BJ (cell line): Measurements from ENCODE around the gene UBAC1. TPM values are rescaled to one million over a fixed set of nuclear protein-coding genes. Genes with fewer than 3 reads are reported as not detected.

Source experiments
- CTCF ChIA-PET: fragments of 350-600 bp; formaldehyde crosslinking; extraction: SDS; loops from one replicate; lab custom pipeline; 2021; ENCODE audit warnings: antibody characterized with exemption, inconsistent platforms; lab: Yijun Ruan, JAX
- POLR2A ChIA-PET: fragments of 300-600 bp; sonication (Branson Sonifier 250); formaldehyde crosslinking; extraction: SDS; loops from one replicate; lab custom pipeline; 2021; ENCODE audit warnings: antibody characterized with exemption; lab: Charles Lee
- DNase-seq: peaks from one replicate; pipeline ENCODE4 v3.0.0-alpha.2; 2011; ENCODE audit warnings: low read depth
- H3K27me3 ChIP-seq: 2 replicates; pipeline ENCODE4 v1.6.0; 2011; ENCODE audit warnings: low read length; ENCODE audit not compliant: control insufficient read depth, insufficient read depth
- H3K36me3 ChIP-seq: 2 replicates; pipeline ENCODE4 v1.5.1; 2011; ENCODE audit warnings: low read length; ENCODE audit not compliant: control insufficient read depth, insufficient read depth
- H3K4me3 ChIP-seq: 2 replicates; pipeline ENCODE4 v1.5.1; 2011; ENCODE audit warnings: low read depth, mild to moderate bottlenecking, control low read depth, low read length
- polyA plus RNA-seq: library from polyadenylated mRNA; depleted of rRNA; stranded (reverse); fragments of >200 nt; gene quantifications from 2 replicates; pipeline ENCODE4 v1.2.3, GENCODE V29; 2011
- TF ChIP-seq, protein P1 (sequence below): IDR thresholded peaks from 2 replicates; pipeline ENCODE4 v1.5.1; 2011; ENCODE audit warnings: low read depth, mild to moderate bottlenecking, control low read depth, inconsistent platforms, low read length, moderate library complexity; ENCODE audit not compliant: insufficient read depth

UBAC1 gene
- polyA plus RNA-seq, 1 experiment: 50.2 TPM

GRCh38 chr9:135983208-135984071 lies 22.3 kb upstream of the UBAC1 start:
- ChIA-PET POLR2A (no interaction called here), CTCF (interaction anchor here (1.9 kb wide), 1 partner anchor 16 kb away, joined by 5 read pairs; no protein-coding TSS in a partner anchor)

DNA sequence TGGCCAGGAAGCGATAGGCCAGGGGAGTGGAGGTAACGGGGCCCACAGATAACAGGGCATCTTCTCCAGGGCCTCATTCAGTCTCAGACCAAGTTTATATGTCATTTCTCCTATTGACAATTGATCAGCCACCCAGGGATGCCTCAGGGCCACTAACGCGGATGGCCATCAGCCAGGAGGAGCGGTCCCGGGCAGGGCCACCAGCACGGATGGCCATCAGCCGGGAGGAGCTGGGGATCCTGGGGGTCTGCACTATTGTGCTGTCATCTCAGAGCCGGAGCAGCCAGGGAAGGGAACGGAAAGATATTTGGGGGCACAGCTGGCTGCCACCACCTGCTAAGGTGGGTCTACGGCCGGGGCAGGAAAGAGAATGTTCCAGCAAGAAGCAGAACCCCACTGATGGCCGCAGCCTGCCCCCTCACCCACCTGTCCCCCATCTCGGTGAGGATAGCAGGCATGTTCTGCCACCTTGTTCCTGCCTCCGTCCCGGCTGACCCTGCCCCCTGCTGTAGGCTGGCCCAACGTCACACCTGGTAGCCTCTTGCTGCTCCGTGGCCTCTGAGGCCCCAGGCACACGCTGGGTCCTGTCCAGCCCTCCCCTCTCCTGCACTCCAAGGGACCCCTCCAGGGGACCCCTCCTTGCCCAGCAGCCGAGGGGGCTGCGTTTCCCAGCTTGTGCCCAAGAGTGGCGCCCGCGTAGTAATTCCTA lies 21.5 kb upstream of the UBAC1 start:
- no peak for DNase-seq
- Histone ChIP-seq H3K4me3 (no peak overlapping the region), H3K27me3 (peaks cover 7% of the 10 kb centered on the region), H3K36me3 (no peaks in the 10 kb centered on the region)
- ChIA-PET POLR2A (no interaction called here), CTCF (interaction anchor here (1.9 kb wide), 1 partner anchor 15 kb away, joined by 5 read pairs; no protein-coding TSS in a partner anchor)
- TF ChIP-seq, protein P1, sequence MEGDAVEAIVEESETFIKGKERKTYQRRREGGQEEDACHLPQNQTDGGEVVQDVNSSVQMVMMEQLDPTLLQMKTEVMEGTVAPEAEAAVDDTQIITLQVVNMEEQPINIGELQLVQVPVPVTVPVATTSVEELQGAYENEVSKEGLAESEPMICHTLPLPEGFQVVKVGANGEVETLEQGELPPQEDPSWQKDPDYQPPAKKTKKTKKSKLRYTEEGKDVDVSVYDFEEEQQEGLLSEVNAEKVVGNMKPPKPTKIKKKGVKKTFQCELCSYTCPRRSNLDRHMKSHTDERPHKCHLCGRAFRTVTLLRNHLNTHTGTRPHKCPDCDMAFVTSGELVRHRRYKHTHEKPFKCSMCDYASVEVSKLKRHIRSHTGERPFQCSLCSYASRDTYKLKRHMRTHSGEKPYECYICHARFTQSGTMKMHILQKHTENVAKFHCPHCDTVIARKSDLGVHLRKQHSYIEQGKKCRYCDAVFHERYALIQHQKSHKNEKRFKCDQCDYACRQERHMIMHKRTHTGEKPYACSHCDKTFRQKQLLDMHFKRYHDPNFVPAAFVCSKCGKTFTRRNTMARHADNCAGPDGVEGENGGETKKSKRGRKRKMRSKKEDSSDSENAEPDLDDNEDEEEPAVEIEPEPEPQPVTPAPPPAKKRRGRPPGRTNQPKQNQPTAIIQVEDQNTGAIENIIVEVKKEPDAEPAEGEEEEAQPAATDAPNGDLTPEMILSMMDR: no peak

More at GRCh38 chr9:135983208-135984071, 22.3 kb upstream of the UBAC1 start:
- Histone ChIP-seq H3K36me3 (no peaks in the 10 kb centered on the region), H3K4me3 (no peak overlapping the region), H3K27me3 (peaks cover 9% of the 10 kb centered on the region)
- TF ChIP-seq, protein P1: no peak
- no peak for DNase-seq

- Histone ChIP-seq H3K27me3 (peaks cover 8% of the 10 kb centered on the region), H3K36me3 (no peaks in the 10 kb centered on the region), H3K4me3 (no peak overlapping the region)
- POLR2A ChIA-PET: no interaction called here
- TF ChIP-seq, protein P1: no peak
- DNase-seq: no peak
- CTCF ChIA-PET: interaction anchor here (1.2 kb wide), 1 partner anchor 14 kb away, joined by 3 read pairs; no protein-coding TSS in a partner anchor
Measured at GRCh38 chr9:135980926-135981630, 19.9 kb upstream of the UBAC1 start.

DNA sequence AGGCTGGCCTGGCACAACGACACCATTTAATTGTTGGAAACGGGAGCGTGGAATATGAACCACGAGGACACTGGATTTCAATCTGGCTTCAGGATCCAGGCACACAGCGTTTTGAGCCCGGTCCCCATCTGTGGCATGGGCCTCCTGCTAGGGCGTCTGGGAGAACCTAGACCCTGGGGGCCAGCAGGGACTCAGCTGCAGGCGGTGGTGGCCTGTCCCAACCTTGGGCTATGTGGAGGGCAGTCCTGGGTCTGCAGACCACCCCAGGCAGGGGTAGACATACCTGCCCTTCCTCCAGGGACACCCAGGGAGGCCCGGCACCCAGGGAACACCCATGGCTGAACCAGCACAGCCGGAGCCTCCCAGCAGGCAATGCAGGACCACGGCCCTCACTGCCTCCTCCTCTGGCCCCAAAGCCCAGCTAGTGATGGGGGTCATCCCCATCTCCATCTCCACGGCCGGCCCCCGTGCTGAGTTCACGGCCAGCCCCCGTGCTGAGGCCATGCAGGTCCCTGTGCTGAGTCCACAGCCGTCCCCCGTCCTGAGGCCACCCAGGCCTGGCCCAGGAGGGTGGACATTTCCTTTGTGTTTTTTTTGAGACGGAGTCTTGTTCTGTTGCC lies 18.5 kb upstream of the UBAC1 start:
- Histone ChIP-seq H3K27me3 (peaks cover 8% of the 10 kb centered on the region), H3K4me3 (no peak overlapping the region), H3K36me3 (no peaks in the 10 kb centered on the region)
- ChIA-PET CTCF (interaction anchor here (1.2 kb wide), 2 partner anchors 13 to 44 kb away, joined by 3 read pairs; no protein-coding TSS in a partner anchor), POLR2A (no interaction called here)
- TF ChIP-seq, protein P1: no peak
- DNase-seq: no peak
